NCI-H1092 treated with DMSO at 0.1 percent for 48 hours (cell line): ENCODE results near the gene MROH9.
"Not testable (repeated sequence)": the region's sequence is repeated elsewhere in the genome, so short reads cannot be mapped to it uniquely, and the experiment has no call there.

Experiments
- DNase-seq: peaks from one replicate; lab custom pipeline; 2025; lab: John Stamatoyannopoulos, UW

MROH9 gene, protein sequence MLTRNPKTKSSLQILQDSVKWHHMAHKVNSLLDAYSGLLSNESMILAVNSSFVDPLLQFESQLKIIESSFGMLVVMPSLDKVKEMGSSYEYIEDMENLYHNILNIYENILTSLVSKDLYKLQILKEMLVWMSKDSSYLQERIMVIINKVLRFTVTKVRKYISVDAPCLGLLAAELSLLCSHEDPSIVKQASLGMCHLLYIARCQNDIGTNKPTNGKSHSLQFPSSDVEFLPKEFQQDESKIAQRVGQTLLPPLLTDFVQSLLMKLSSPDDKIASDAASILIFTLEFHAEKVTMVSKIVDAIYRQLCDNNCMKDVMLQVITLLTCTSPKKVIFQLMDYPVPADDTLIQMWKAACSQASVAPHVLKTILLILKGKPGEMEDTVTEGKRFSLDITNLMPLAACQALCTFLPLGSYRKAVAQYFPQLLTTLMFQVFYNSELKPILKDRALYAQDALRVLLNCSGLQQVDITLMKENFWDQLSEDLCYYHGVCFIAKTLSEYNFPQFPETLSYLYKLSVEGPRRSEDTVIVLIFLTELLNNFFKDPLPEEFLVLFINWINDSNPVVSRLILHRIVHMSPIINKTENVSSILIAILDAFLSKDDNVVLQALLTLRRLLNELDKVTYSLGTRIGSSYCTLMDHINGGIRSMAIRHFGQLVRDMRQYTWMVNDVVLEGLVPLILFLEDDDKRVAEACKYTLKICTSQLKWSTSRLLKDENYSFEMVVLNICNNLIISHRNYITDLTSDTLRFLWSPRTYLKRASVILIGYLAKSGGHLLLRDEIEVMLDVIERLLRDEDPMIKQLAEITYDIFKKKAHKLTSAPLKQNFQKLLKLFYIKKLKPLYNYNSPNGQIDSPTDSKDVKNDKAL

GRCh38 chr1:170935231-170935630 is at the start of gene MROH9:
Gene MROH9, plus strand, starts transcription at chr1:170935534. Its CDS starts 10,023 bp downstream, at chr1:170945557.
- no peak for DNase-seq

DNA sequence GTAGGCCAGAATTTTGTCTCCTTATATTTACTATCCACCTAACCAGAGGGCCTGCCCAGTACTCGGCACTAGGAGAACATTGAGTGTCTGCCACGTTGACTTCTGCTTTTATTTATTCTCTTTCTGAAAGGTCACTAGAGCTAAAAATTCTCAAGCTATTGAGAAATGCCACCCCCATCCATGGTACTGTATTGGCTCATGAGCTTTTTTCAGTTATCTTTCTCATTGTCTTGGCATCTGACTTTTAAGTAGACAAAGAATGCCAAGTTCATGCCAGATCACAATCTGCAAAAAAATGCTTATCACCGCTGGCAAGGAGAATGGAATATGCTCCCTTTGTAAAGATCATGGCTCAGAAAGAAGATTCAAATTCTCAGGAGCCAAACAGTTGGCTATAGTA is 49.8 kb upstream of the MROH9 start:
- DNase-seq = no peak

GRCh38 chr1:170886460-170886859 is 48.9 kb upstream of the MROH9 start:
- no peak for DNase-seq

DNA sequence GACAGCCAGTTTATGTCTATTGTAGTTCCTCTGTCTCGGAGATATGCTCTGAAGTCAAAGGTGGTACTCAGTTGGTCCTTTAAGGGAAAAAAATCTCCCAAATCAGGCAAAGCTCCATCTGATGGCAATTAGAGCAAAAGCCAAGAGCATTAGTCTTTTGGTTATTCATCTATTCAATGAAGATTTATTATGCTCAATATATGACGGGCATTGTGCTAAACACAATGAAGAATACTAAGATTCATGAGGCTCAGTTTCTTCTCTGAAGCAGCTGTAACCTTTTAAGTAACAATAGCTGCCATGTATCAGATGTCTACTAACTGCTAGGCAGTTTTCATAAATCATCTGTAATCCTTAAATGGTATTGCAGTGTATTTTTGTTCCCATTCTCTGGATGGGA is 47.6 kb upstream of the MROH9 start:
- DNase-seq = no peak

GRCh38 chr1:170891872-170892271 is 43.5 kb upstream of the MROH9 start:
- no peak for DNase-seq

- no peak for DNase-seq
Measured at GRCh38 chr1:170893655-170894297, 41.6 kb upstream of the MROH9 start.

DNA sequence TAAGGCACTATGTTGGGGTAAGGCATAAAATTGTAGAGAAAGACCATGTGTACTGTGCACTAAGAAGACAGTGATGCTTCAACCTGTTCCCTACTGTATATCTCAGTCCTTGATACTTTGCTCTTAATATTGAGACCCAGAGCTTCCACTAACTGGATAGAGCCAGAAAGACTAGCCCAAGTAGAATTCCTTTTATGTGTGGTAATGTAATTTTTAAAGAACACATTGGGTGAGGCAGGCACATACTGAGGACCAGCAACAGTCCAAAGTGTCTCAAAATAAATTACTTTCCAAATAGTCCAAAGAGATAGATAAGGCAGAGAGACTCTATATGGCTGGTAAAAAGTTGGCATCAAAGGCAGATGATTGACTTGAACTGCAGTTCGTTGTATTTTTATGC is 31.4 kb upstream of the MROH9 start:
- no peak for DNase-seq

DNA sequence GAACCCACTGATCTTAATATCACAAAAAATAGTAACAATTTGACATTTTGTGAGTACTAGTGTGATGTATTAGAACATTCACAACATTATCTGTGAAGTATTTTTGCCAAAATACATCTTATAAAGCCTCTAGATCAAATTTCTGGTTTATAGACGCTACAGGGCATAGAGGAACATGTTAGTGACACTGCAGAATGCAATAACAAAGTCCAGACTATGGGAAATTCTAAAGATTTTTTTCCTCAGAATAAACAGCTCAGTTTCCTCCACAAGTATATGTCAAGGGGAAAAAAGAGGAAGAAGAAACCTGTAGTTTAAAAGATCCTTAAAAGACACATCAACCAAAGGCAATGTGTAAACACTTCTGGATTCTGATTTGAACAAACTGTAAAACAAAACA is 26.4 kb upstream of the MROH9 start:
- DNase-seq = no peak

GRCh38 chr1:170910273-170910672 is 25.1 kb upstream of the MROH9 start:
- no peak for DNase-seq

DNA sequence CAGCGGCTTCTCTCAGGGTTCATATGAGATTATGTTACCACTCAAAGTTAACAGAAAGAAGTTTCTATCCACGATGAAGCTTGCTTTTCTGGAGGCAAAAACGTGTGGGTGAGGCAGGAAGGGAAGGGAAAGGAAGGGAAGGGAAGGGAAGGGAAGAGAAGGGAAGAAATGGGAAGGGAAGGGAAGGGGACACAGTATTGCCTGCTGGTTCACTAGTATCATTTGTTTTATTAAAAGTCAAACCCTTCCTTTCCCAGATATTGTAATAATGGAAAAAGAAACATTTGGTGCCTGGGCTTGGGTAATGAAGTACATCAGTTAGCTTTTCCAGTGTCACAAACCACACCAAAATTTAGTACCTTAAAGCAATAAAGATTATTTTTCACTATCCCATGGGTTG is 18.0 kb upstream of the MROH9 start:
- DNase-seq = no peak

DNA sequence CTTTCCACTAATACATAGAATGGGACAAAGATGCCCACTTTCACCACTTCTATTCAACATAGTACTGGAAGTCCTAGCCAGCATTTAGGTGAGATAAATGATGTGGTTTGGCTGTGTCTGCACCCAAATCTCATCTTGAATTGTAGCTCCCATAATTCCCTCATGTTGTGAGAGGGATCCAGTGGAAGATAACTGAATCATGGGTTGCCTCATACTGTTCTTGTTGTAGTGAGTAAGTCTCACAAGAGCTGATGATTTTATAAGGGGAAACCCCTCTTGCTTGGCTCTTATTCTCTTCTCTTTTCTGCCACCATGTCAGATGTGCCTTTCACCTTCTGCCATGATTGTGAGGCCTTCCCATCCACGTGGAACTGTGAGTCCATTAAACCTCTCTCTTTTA is 10.7 kb upstream of the MROH9 start:
- not testable (repeated sequence) for DNase-seq

GRCh38 chr1:170927955-170928840 is 7.1 kb upstream of the MROH9 start:
- peak; percentile 7 for DNase-seq

DNA sequence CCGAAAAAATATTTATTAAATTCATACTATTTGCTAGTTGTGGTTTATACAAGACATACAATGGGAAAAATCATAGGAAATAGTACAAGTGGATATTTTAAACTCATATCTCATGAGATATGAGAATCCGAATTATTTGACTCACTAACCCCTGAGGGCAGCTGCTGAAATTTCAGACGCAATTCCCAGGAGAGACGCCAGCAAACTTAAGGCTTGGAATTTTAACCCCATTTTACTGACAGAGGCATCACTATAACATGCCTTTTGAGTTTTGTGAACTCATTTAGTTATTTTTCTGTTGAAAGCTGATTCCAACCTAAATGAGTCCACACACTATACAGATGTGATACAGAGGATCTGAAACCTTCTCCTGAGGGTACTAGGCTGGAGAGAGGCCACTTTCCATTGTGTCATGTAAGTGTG is 5.9 kb upstream of the MROH9 start:
- DNase-seq = no peak

DNA sequence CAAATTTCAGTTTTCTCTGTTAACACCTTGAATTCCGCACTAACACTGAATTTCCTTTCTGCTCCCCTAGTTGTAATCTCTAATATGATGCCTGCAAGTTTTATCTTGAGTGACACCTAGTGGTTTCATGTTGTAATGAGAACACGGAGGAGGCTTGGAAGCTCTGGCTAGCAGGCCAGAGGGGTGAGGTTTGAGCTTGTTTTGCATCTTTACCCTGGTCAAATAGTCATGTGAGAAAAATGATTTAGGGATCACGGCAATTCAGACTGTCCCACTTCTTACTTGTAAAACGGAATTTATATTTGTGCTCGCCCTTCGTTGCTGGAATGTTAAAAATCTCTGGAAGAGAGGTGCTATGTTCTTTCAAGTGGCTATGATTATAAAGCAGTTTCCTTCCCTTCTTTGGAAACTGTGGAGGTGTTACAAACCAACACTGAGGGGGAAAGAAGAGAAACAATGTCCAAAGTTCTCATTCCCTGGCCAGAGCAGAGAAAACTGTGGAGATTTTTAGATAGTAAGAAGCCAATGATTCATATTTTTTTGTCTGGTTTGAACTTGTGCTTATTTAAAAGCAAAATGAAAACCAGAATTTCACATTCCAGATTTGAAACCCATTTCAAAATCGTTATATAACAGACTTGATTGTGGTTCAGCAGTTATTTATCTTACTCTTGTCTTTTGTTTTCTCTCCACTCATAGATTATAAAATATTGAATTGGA is 5.3 kb upstream of the MROH9 start:
- peak; percentile 56 for DNase-seq

DNA sequence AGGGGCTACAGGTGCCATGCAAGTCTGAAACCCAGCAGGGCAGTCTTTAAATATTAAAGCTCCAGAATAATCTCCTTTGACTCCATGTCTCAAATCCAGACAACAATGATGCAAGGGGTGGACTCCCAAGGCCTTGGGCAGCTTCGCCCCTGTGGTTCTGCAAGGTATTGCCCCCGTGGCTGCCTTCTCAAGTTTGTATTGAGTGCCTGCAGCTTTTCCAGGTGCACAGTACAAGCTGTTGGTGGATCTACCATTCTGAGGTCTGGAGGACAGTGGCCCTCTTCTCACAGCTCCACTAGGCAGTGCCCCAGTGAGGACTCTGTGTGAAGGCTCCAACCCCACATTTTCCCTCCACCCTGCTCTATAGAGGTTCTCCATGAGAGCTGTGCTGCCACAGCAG is 3.7 kb upstream of the MROH9 start:
- no peak for DNase-seq

- no peak for DNase-seq
Measured at GRCh38 chr1:170932236-170932635, 3.1 kb upstream of the MROH9 start.

GRCh38 chr1:170938281-170938680 is 2.9 kb downstream of the MROH9 start:
- DNase-seq = no peak

DNA sequence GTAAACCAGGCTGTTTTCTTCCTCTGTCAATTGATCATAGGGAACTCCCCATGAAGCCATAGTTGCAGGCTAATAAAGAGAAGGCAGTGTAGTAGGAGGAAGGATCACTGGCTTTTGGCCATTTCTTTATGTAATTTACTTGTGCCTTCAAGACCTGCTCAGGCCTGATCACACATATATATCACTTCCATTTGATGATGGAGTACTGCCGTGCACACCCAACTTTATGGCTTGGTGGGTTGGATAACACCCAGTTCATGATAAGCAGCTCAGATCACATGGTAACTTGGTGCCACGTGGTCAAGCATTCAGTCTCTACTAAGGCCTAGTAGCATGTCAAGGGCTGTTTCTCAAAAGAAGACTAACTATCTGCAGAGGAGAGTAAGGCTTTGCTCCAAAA is 4.1 kb downstream of the MROH9 start:
- no peak for DNase-seq

DNA sequence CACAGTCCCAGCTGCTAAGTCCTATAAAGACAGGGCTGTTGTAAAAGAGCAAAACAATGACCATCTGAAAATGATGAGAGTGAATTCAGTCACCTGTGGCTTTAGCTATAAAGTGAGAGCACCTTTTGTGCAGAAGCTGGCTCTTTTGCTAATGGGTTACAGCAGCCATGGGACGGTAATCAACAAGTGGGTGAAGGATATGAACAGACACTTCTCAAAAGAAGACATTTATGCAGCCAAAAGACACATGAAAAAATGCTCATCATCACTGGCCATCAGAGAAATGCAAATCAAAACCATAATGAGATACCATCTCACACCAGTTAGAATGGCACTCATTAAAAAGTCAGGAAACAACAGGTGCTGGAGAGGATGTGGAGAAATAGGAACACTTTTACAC is 16.4 kb downstream of the MROH9 start:
- DNase-seq = not testable (repeated sequence)

GRCh38 chr1:170959385-170959784 is 24.1 kb downstream of the MROH9 start:
- no peak for DNase-seq

- no peak for DNase-seq
Measured at GRCh38 chr1:170964506-170964905, 29.2 kb downstream of the MROH9 start.
